M059J (cell line): ENCODE results near the gene KRTAP10-9. TPM values are rescaled to one million over a fixed set of nuclear protein-coding genes. Genes with fewer than 3 reads are reported as not detected.
"Not testable (repeated sequence)": the region's sequence is repeated elsewhere in the genome, so short reads cannot be mapped to it uniquely, and the experiment has no call there.

Experiments used
- DNase-seq: peaks from one replicate; pipeline ENCODE4 v3.0.0-alpha.2; 2012; ENCODE audit warnings: low read depth
- total RNA-seq: library from RNA; depleted of rRNA; stranded (reverse); fragments of >200 nt; shearing (Covaris generic); gene quantifications from 2 replicates; pipeline ENCODE4 v1.2.3, GENCODE V29; 2014

The KRTAP10-9 gene
- total RNA-seq, 1 experiment from 2014 or later = not detected

DNA sequence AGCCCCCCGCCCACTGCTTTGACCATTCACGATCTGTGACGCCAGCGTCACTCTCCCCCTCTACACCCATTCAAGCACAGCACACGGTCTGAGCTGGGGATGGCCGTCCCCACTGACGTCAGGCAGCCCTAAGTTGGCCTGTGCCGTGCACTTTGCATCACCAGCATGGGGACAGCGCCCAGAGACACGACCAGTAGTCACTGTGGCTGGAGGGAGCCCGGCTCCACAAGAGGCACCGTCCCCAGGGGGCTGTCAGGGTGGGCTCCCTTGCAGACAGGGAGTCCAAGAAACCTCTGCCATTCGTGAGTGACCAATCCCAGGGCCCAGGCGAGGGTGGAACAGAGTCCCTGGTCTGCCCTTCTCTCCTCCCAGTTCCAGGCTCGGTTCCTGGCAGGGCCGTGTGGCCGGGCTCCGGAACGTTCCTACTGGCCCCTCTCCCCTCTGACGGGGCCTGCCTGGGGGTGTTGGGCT is 12.7 kb upstream of the KRTAP10-9 start:
- DNase-seq = no peak

DNA sequence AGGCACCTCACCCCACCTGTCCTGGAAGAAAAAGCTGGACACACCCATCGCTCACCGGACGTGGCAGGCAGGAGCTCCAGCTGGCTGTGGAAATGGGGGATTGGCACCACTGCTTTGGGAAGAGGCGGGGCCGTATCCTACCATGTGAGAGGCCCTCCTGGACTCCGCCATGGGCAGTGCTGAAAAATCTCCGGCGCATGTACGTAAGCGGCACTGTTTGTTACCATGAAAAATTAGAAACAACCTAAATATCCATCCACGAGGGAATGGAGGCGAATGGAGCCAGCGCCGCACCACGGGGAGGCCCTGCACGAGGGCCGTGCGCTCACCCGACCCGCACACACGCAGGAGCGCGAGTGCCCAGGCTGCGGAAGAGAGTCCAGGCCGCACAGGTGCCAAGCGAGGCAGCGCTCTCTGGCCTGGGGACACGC is 11.9 kb upstream of the KRTAP10-9 start:
- no peak for DNase-seq

GRCh38 chr21:44615466-44615865 is 11.4 kb upstream of the KRTAP10-9 start:
- DNase-seq = no peak

GRCh38 chr21:44615911-44616590 is 10.8 kb upstream of the KRTAP10-9 start:
- DNase-seq = no peak

GRCh38 chr21:44616591-44616926 is 10.3 kb upstream of the KRTAP10-9 start:
- DNase-seq = no peak

GRCh38 chr21:44617071-44617501 is 9.8 kb upstream of the KRTAP10-9 start:
- no peak for DNase-seq

DNA sequence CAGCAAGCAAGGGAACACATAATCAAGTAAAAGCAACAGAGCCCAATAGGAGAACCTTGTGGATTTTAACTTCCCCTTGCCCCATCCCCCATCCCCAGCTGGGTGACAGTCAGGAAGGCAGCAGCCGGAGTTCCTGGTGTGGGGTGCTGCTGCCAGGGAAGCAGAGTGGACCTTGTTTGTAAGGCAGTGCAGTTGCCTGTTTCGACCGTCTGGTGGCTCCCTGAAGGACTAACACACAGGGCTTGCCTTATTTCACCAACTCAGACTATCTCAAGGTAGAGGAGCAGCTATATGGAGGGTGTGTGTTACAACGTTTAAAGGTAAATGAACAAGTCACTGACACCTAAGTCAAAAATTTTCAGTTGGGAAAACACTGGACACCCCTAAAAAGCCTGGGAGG is 8.4 kb upstream of the KRTAP10-9 start:
- no peak for DNase-seq

DNA sequence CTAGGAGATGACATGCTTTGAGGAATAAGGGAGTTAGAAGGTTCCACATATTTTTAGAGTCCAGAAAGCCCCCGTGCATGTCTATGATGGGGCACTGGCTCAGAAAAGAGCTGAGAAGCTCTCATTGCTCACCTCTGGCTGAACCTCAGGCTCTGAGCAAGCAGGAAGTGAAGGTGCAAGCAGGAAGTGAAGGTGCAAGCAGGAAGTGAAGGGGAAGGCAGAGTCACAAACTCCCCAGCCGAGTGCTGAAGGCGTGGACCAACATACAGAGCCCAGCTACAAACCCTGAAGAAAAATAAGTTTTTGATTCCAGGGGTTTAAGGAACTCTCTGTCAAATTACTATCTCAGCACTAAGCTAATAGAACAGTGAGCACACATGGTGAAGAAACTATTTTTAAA is 8.0 kb upstream of the KRTAP10-9 start:
- DNase-seq = no peak

DNA sequence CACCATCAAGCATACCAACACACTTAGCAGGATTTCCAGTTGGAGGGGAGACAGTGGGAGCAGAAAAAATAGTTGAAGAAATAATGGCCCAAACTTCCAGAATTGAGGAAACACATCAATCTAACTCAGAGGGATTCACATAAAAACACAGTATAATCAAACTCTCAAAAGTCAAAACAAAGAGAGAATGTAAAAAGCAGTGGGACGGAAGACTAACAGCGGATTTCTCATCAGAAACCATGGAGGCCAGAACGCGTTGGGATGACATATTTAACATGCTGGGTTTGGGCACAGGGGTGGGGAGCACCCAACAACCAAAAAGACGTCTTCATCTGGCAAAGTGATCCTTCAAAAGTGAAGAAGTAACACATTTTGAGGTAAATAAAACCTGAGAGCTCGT is 7.0 kb upstream of the KRTAP10-9 start:
- DNase-seq = no peak

GRCh38 chr21:44623575-44623974 is 3.3 kb upstream of the KRTAP10-9 start:
- no peak for DNase-seq

- no peak for DNase-seq
Measured at GRCh38 chr21:44625756-44626155, 1.1 kb upstream of the KRTAP10-9 start.

- DNase-seq = no peak
Measured at GRCh38 chr21:44626262-44626661, 631 bp upstream of the KRTAP10-9 start.

DNA sequence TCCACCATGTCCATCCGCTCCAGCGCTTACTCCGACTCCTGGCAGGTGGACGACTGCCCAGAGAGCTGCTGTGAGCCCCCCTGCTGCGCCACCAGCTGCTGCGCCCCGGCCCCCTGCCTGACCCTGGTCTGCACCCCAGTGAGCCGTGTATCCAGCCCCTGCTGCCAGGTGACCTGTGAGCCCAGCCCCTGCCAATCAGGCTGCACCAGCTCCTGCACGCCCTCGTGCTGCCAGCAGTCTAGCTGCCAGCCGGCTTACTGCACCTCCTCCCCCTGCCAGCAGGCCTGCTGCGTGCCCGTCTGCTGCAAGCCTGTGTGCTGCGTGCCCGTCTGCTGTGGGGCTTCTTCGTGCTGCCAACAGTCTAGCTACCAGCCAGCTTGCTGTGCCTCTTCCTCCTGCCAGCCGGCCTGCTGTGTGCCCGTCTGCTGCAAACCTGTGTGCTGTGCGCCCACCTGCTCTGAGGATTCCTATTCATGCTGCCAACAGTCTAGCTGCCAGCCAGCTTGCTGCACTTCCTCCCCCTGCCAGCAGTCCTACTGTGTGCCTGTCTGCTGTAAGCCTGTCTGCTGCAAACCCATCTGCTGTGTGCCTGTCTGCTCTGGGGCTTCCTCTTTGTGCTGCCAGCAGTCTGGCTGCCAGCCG is 409 bp downstream of the KRTAP10-9 start:
- DNase-seq = not testable (repeated sequence)

- DNase-seq = not testable (repeated sequence)
Measured at GRCh38 chr21:44627831-44628233, 939 bp downstream of the KRTAP10-9 start.

DNA sequence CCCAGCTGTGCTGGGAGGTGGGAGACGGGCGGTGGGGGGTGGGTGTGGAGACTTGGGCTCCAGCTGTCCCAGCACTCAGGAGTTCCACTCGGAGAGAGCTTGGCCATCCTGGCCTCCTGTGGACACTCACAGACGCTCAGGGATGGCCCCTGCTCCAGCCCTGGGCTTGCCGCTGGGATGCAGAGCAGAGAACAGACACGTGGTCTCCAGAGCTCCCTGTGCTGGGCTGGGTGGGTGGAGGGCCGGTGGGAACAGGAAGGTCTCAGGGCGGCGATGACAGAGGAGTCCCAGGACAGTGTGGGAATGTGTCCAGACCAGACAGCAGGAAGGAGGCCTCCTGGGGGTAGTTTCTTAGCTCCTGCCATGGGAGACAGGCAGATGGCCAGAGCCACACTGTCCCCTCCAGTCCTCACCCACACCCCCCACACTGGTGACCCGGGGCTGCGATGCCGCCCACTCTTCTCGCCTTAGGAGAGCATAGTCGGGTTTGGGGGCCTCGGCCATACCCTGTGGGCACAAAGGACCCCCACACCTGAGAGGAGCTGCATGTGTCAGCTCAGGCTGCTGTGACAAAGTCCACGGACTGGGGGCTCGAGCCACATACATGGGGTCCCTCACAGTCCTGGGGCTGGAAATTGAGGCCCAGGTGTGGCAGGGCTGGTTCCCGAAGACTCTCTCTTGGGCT is 2.0 kb downstream of the KRTAP10-9 start:
- no peak for DNase-seq

- no peak for DNase-seq
Measured at GRCh38 chr21:44630440-44630839, 3.5 kb downstream of the KRTAP10-9 start.

GRCh38 chr21:44632067-44632466 is 5.2 kb downstream of the KRTAP10-9 start:
- no peak for DNase-seq

DNA sequence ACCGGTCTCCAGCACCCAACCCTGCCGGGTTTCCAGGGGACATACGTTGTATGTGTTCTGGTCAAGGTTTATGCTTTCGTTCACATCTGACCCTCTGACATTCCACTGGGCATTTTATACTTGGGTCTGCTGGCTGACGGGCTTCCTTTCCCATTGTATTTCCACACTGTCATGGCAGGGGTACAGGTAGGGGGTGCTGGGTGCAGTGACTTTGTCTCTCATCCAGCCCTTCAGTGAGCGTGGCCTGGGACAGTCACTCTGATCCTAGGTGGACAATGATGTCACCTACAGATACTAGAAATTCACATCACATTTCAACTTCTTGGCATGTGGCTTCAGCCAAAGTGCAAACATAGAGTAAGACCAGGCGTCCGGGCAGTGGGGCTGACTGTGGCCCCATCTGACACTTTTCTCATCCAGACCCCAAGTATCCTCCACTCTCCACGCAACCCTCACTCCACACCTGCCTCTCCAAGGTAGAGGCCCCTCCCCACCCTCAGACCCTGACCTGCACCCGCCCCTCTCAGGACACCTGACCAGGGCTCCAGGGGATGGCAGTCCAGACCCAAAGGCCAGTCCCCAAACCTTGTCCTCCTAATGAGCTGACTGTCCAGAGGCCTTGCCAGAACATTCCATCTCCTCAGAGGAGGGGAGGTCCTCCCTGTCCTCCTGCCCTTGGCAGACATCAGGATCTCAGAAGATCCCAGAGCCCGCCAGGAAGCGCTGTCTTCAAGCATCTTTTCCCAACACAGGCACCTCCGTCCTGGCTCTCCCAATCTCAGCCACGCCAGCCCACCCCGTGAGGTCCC is 9.5 kb downstream of the KRTAP10-9 start:
- DNase-seq = no peak

GRCh38 chr21:44637018-44637850 is 10.3 kb downstream of the KRTAP10-9 start, which contains the start of gene KRTAP10-10:
Gene KRTAP10-10 (plus strand): TSS chr21:44637356. CDS start chr21:44637418, 62 bp downstream.
- no peak for DNase-seq

- DNase-seq = not testable (repeated sequence)
Measured at GRCh38 chr21:44637851-44638348, 11.0 kb downstream of the KRTAP10-9 start.
